A549 (cell line): Measurements from ENCODE around the gene C4orf17. TPM values are rescaled to one million over a fixed set of nuclear protein-coding genes. Genes with fewer than 3 reads are reported as not detected.

ENCODE experiments used
- ATAC-seq, 2 experiments: fragments of 200-7000 bp in 1 of 2; fragments of >200 bp in 1 of 2; cut with Nextera tagmentation in 1 of 2; cut with Tn5 transposase in 1 of 2; 3 replicates each; pipeline versions ENCODE4 v1.8.0 to v1.9.1; 2018 to 2020; ENCODE audit warnings: mild to moderate bottlenecking in 1 of 2, moderate library complexity in 1 of 2
- CTCF ChIA-PET: fragments of 300-600 bp; sonication (Branson Sonifier 250); formaldehyde crosslinking; extraction: SDS; loops from one replicate; lab custom pipeline; 2021; ENCODE audit warnings: antibody characterized with exemption, inconsistent platforms; lab: Yijun Ruan, JAX
- POLR2A ChIA-PET: fragments of 350-600 bp; formaldehyde crosslinking; extraction: SDS; loops from one replicate; lab custom pipeline; 2021; ENCODE audit warnings: antibody characterized with exemption, inconsistent platforms; lab: Yijun Ruan, JAX
- DNase-seq, 2 experiments: peaks; one replicate each; pipeline versions ENCODE4 v3.0.0 to v3.0.0-alpha.2; 2011 to 2016; ENCODE audit warnings: low read depth in 1 of 2, low spot score in 1 of 2
- FAIRE-seq: peaks from 2 replicates; lab custom pipeline; 2011; peaks lifted over from hg19 to GRCh38; lab: Jason Lieb, UNC
- H3K27ac ChIP-seq, 2 experiments: fragments of >200 bp; sonication (Bioruptor Twin); formaldehyde crosslinking; 3 replicates each; pipeline ENCODE4 v1.5.1; 2016 to 2017
- H3K4me1 ChIP-seq: fragments of >200 bp; sonication (Bioruptor Twin); formaldehyde crosslinking; 3 replicates; pipeline ENCODE4 v1.6.1; 2016
- H3K4me2 ChIP-seq: fragments of >200 bp; sonication (Bioruptor Twin); formaldehyde crosslinking; 3 replicates; pipeline ENCODE4 v1.6.1; 2016
- H3K4me3 ChIP-seq: fragments of >200 bp; sonication (Bioruptor Twin); formaldehyde crosslinking; 3 replicates; pipeline ENCODE4 v1.5.1; 2016
- H3K9me3 ChIP-seq: fragments of >200 bp; sonication (Bioruptor Twin); formaldehyde crosslinking; 3 replicates; pipeline ENCODE4 v1.6.1; 2016
- ATOH8 ChIP-seq: fragments of 250-450 bp; sonication (Bioruptor Pico); IDR thresholded peaks from 2 replicates; pipeline ENCODE4 v1.5.0; 2020; ENCODE audit warnings: low read depth, mild to moderate bottlenecking, moderate library complexity
- BCL3 ChIP-seq: fragments of >200 bp; sonication (Bioruptor Twin); formaldehyde crosslinking; IDR thresholded peaks from 3 replicates; pipeline ENCODE4 v1.6.1; 2016
- CBX8 ChIP-seq: fragments of 200-600 bp; sonication (generic); IDR thresholded peaks from 2 replicates; pipeline ENCODE4 v1.6.1; 2016
- CEBPB ChIP-seq, 2 experiments: fragments of >200 bp in 1 of 2; sonication (Bioruptor Twin) in 1 of 2; formaldehyde crosslinking in 1 of 2; IDR thresholded peaks; 2 replicates each; pipeline ENCODE4 v1.6.1; 2012 to 2016
- CHD2 ChIP-seq: fragments of 150-350 bp; IDR thresholded peaks from 2 replicates; pipeline ENCODE4 v1.6.1; 2014; ENCODE audit warnings: low read length; ENCODE audit not compliant: partially characterized antibody
- CHD4 ChIP-seq: fragments of 200-600 bp; sonication (generic); IDR thresholded peaks from 2 replicates; pipeline ENCODE4 v1.6.1; 2016; ENCODE audit warnings: antibody characterized with exemption, mild to moderate bottlenecking, borderline replicate concordance
- EHF ChIP-seq: fragments of 250-450 bp; sonication (Bioruptor Pico); IDR thresholded peaks from 2 replicates; pipeline ENCODE4 v1.5.0; 2020; ENCODE audit warnings: mild to moderate bottlenecking
- EHMT2 ChIP-seq: fragments of 200-600 bp; sonication (generic); IDR thresholded peaks from 2 replicates; pipeline ENCODE4 v1.6.1; 2016; ENCODE audit warnings: antibody characterized with exemption, low read depth, mild to moderate bottlenecking, moderate library complexity
- ELK1 ChIP-seq: fragments of 150-350 bp; IDR thresholded peaks from 2 replicates; pipeline ENCODE4 v1.6.1; 2014; ENCODE audit warnings: low read depth, mild to moderate bottlenecking, low read length
- EP300 ChIP-seq, 2 experiments: fragments of >200 bp; sonication (Bioruptor Twin); formaldehyde crosslinking; IDR thresholded peaks; 2 replicates in 1 of 2; 3 replicates in 1 of 2; pipeline ENCODE4 v1.6.1; 2016 to 2017
- FOSB ChIP-seq: fragments of 250-450 bp; sonication (Bioruptor Pico); IDR thresholded peaks from 2 replicates; pipeline ENCODE4 v1.5.0; 2020; ENCODE audit warnings: mild to moderate bottlenecking, moderate library complexity
- HDAC2 ChIP-seq: fragments of 200-600 bp; sonication (generic); IDR thresholded peaks from 2 replicates; pipeline ENCODE4 v1.6.1; 2016
- HEYL ChIP-seq: fragments of 250-450 bp; sonication (Bioruptor Pico); IDR thresholded peaks from 2 replicates; pipeline ENCODE4 v1.8.0; 2021; ENCODE audit warnings: mild to moderate bottlenecking, moderate library complexity
- HOXA7 ChIP-seq: fragments of 250-450 bp; sonication (Bioruptor Pico); IDR thresholded peaks from 2 replicates; pipeline ENCODE4 v1.5.0; 2020; ENCODE audit warnings: mild to moderate bottlenecking, moderate library complexity
- HOXB13 ChIP-seq: fragments of 250-450 bp; sonication (Bioruptor Pico); IDR thresholded peaks from 2 replicates; pipeline ENCODE4 v1.5.0; 2020; ENCODE audit warnings: low read depth, mild to moderate bottlenecking, moderate library complexity
- KDM5A ChIP-seq: fragments of 200-600 bp; sonication (generic); IDR thresholded peaks from 2 replicates; pipeline ENCODE4 v1.6.1; 2016; ENCODE audit warnings: antibody characterized with exemption, mild to moderate bottlenecking
- NPAS2 ChIP-seq: fragments of 250-450 bp; sonication (Bioruptor Pico); IDR thresholded peaks from 2 replicates; pipeline ENCODE4 v1.8.0; 2022; ENCODE audit warnings: mild to moderate bottlenecking, moderate library complexity, borderline replicate concordance
- POLR2A ChIP-seq: IDR thresholded peaks from 2 replicates; pipeline ENCODE4 v1.6.1; 2012; ENCODE audit warnings: mild to moderate bottlenecking, low read length
- RAD21 ChIP-seq, 2 experiments: fragments of >200 bp in 1 of 2; sonication (Bioruptor Twin) in 1 of 2; formaldehyde crosslinking in 1 of 2; IDR thresholded peaks in 1 of 2; conservative IDR thresholded peaks in 1 of 2; 2 replicates in 1 of 2; 3 replicates in 1 of 2; pipeline ENCODE4 v1.6.1; 2012 to 2018; ENCODE audit warnings: inconsistent platforms in 1 of 2
- SMC3 ChIP-seq: fragments of >200 bp; sonication (Bioruptor Twin); formaldehyde crosslinking; IDR thresholded peaks from 3 replicates; pipeline ENCODE4 v1.6.1; 2018; ENCODE audit warnings: inconsistent platforms
- ZFP36 ChIP-seq: fragments of 450-650 bp; IDR thresholded peaks from 2 replicates; pipeline ENCODE4 v1.6.1; 2014; ENCODE audit warnings: borderline replicate concordance; ENCODE audit not compliant: partially characterized antibody
- ZNF302 ChIP-seq: fragments of 250-450 bp; sonication (Bioruptor Pico); IDR thresholded peaks from 2 replicates; pipeline ENCODE4 v1.9.0; 2021; ENCODE audit warnings: inconsistent platforms, mild to moderate bottlenecking, moderate library complexity
- ZSCAN20 ChIP-seq: fragments of 250-450 bp; sonication (Bioruptor Pico); IDR thresholded peaks from 2 replicates; pipeline ENCODE4 v1.8.0; 2022; ENCODE audit warnings: mild to moderate bottlenecking, moderate library complexity
- WGBS: methylation state at CpG from one replicate; pipeline ENCODE4 v1.1.6; 2017; ENCODE audit errors: missing lambda C conversion rate; 5-methylcytosine and 5-hydroxymethylcytosine counted together
- polyA plus RNA-seq, 4 experiments: library from polyadenylated mRNA; depleted of rRNA in 3 of 4; stranded (reverse); fragments of >200 nt; fragmentation: RNase III in 1 of 4; extraction: RNeasy Plus Mini Kit Qiagen cat#74134 plus additional on column Dnase treatment in 1 of 4; gene quantifications; 2 replicates in 3 of 4; 3 replicates in 1 of 4; pipeline ENCODE4 v1.2.3, GENCODE V29; 2011 to 2017
- TF ChIP-seq, protein P1 (sequence below): IDR thresholded peaks from 2 replicates; pipeline ENCODE4 v1.6.1; 2012
- TF ChIP-seq, protein P2 (sequence below): IDR thresholded peaks from 2 replicates; pipeline ENCODE4 v1.6.1; 2012
- TF ChIP-seq, protein P3 (sequence below): IDR thresholded peaks from 2 replicates; pipeline ENCODE4 v1.6.1; 2012; ENCODE audit warnings: low read depth, borderline replicate concordance
- TF ChIP-seq, protein P4 (sequence below): fragments of >200 bp; sonication (Bioruptor Twin); formaldehyde crosslinking; IDR thresholded peaks from 2 replicates; pipeline ENCODE4 v1.6.1; 2016
- TF ChIP-seq, protein P5 (sequence below): fragments of >200 bp; sonication (Bioruptor Twin); formaldehyde crosslinking; IDR thresholded peaks from 3 replicates; pipeline ENCODE4 v1.5.1; 2016

Gene C4orf17
- polyA plus RNA-seq, 2 of the 4 experiments (the other 2 are of a cell fraction) = not detected

DNA sequence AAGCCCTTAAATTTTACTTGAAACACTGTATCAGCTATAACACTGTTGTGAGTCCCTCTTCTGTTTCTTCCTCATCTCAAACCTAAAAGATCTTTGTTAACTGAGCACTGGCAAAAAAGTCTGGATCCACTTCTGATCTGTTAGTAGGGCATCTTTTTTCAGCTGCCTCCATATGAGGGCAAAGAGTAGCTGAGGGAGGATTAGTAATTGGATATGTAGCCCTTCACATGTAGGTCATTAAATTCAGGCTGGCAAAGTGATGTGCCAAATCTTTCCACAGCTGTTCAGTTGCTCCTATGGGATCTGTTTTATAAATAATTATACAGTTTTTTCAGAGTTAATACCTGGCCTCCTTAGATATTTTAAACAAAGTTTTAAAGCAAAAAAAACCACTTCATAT is 54.1 kb downstream of the C4orf17 start:
- POLR2A ChIA-PET = no interaction called here
- CTCF ChIA-PET = interaction anchor here (2.2 kb wide), 1 partner anchor 11 kb away, joined by 8 read pairs; no protein-coding TSS in a partner anchor
- H3K27ac ChIP-seq = no peak overlapping the region

GRCh38 chr4:99571883-99572282 is 61.1 kb downstream of the C4orf17 start:
- 38% methylated on average over 1 of the region's 1 CpG for WGBS
- CTCF ChIA-PET = no interaction called here

More for the DNA sequence above, 54.1 kb downstream of the C4orf17 start:
- FAIRE-seq = no peak
- no peak for DNase-seq
- TF ChIP-seq HEYL (no peak), FOSB (CRISPR knock-in tag) (no peak), CBX8 (no peak), NPAS2 (CRISPR knock-in tag) (no peak), CHD4 (no peak), ZSCAN20 (no peak), ZNF302 (CRISPR knock-in tag) (no peak), HOXA7 (CRISPR knock-in tag) (no peak)
- TF ChIP-seq, protein P1, sequence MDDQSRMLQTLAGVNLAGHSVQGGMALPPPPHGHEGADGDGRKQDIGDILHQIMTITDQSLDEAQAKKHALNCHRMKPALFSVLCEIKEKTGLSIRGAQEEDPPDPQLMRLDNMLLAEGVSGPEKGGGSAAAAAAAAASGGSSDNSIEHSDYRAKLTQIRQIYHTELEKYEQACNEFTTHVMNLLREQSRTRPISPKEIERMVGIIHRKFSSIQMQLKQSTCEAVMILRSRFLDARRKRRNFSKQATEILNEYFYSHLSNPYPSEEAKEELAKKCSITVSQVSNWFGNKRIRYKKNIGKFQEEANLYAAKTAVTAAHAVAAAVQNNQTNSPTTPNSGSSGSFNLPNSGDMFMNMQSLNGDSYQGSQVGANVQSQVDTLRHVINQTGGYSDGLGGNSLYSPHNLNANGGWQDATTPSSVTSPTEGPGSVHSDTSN = no peak
- TF ChIP-seq, protein P2, sequence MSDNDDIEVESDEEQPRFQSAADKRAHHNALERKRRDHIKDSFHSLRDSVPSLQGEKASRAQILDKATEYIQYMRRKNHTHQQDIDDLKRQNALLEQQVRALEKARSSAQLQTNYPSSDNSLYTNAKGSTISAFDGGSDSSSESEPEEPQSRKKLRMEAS = no peak
- TF ChIP-seq, all 56 proteins: peak for 0
- no peak overlapping the region for H3K4me3 ChIP-seq
- no peak overlapping the region; the same call in 2 of the 3 replicates for H3K4me2 ChIP-seq
- no peak for ATAC-seq
- 0 out of 3 replicates have a peak, but pooled peaks cover 4% of the 10 kb centered on the region for H3K4me1 ChIP-seq
- no peaks in the 10 kb centered on the region for H3K9me3 ChIP-seq

GRCh38 chr4:99572527-99573240 is 61.9 kb downstream of the C4orf17 start:
- POLR2A ChIA-PET = no interaction called here
- DNase-seq (no peak), ATAC-seq (no peak), FAIRE-seq (no peak)
- no peak overlapping the region for H3K27ac ChIP-seq
- H3K4me1 ChIP-seq = no peaks in the 10 kb centered on the region
- 37% methylated on average over 6 of the region's 6 CpGs for WGBS
- H3K4me3 ChIP-seq = no peak overlapping the region
- H3K4me2 ChIP-seq = no peak overlapping the region
- H3K9me3 ChIP-seq = no peaks in the 10 kb centered on the region
- CTCF ChIA-PET = no interaction called here
- TF ChIP-seq ZNF302 (CRISPR knock-in tag) = no peak
- TF ChIP-seq HOXA7 (CRISPR knock-in tag) = no peak
- no peak for TF ChIP-seq BCL3
- TF ChIP-seq, protein P3, sequence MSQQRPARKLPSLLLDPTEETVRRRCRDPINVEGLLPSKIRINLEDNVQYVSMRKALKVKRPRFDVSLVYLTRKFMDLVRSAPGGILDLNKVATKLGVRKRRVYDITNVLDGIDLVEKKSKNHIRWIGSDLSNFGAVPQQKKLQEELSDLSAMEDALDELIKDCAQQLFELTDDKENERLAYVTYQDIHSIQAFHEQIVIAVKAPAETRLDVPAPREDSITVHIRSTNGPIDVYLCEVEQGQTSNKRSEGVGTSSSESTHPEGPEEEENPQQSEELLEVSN = no peak
- no peak for TF ChIP-seq ATOH8 (CRISPR knock-in tag)
- TF ChIP-seq ELK1 = no peak
- no peak for TF ChIP-seq EHF (CRISPR knock-in tag)
- TF ChIP-seq HDAC2 = no peak
- no peak for TF ChIP-seq ZFP36
- TF ChIP-seq NPAS2 (CRISPR knock-in tag) = no peak

More at GRCh38 chr4:99571883-99572282, 61.1 kb downstream of the C4orf17 start:
- DNase-seq = no peak
- no peak overlapping the region for H3K4me3 ChIP-seq
- H3K27ac ChIP-seq = no peak overlapping the region
- no peak overlapping the region for H3K4me2 ChIP-seq
- FAIRE-seq = no peak
- TF ChIP-seq SMC3 (no peak), EP300 (IDR thresholded peaks at IDR 0.05) (no peak), KDM5A (no peak), RAD21 (conservative IDR thresholded peaks at IDR 0.05 in 1 of 2, IDR thresholded peaks at IDR 0.05 in 1 of 2) (no peak), CHD4 (no peak), EHMT2 (no peak), CHD2 (no peak), HOXB13 (CRISPR knock-in tag) (no peak), POLR2A (no peak), CEBPB (IDR thresholded peaks at IDR 0.05) (no peak), ZFP36 (no peak)
- TF ChIP-seq, protein P4, sequence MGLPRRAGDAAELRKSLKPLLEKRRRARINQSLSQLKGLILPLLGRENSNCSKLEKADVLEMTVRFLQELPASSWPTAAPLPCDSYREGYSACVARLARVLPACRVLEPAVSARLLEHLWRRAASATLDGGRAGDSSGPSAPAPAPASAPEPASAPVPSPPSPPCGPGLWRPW = no peak
- TF ChIP-seq, protein P5, sequence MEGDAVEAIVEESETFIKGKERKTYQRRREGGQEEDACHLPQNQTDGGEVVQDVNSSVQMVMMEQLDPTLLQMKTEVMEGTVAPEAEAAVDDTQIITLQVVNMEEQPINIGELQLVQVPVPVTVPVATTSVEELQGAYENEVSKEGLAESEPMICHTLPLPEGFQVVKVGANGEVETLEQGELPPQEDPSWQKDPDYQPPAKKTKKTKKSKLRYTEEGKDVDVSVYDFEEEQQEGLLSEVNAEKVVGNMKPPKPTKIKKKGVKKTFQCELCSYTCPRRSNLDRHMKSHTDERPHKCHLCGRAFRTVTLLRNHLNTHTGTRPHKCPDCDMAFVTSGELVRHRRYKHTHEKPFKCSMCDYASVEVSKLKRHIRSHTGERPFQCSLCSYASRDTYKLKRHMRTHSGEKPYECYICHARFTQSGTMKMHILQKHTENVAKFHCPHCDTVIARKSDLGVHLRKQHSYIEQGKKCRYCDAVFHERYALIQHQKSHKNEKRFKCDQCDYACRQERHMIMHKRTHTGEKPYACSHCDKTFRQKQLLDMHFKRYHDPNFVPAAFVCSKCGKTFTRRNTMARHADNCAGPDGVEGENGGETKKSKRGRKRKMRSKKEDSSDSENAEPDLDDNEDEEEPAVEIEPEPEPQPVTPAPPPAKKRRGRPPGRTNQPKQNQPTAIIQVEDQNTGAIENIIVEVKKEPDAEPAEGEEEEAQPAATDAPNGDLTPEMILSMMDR = no peak
- TF ChIP-seq, protein P2 = no peak
- no peaks in the 10 kb centered on the region for H3K9me3 ChIP-seq
- ATAC-seq = no peak
- POLR2A ChIA-PET = no interaction called here
- H3K4me1 ChIP-seq = no peaks in the 10 kb centered on the region
